GM10248 (cell line): ENCODE results near the gene CDCA5.
A peak's percentile ranks its signal among the peaks of the same experiment; 100 is the strongest.

Source experiments
- CTCF ChIA-PET: fragments of 300-600 bp; sonication (Branson Sonifier 250); formaldehyde crosslinking; extraction: SDS; loops from one replicate; lab custom pipeline; 2021; ENCODE audit warnings: antibody characterized with exemption; lab: Yijun Ruan, JAX
- POLR2A ChIA-PET: fragments of 350-650 bp; sonication (Branson Sonifier 250); formaldehyde crosslinking; extraction: SDS; loops from one replicate; lab custom pipeline; 2020; ENCODE audit warnings: antibody characterized with exemption; lab: Yijun Ruan, JAX
- DNase-seq: peaks from one replicate; pipeline ENCODE4 v3.0.0; 2012; ENCODE audit errors: extremely low spot score
- CTCF ChIP-seq: IDR thresholded peaks from 2 replicates; pipeline ENCODE4 v1.5.1; 2012; ENCODE audit warnings: mild to moderate bottlenecking, low read depth; ENCODE audit errors: extremely low read depth, missing control alignments, control extremely low read depth

The CDCA5 gene

GRCh38 chr11:65040847-65041622 is 42.8 kb downstream of the CDCA5 start, which contains the start of gene SAC3D1:
TSS of gene SAC3D1 (plus strand) at chr11:65041210. CDS start at chr11:65041293, 83 bp downstream.
- ChIA-PET POLR2A (no interaction called here), CTCF (interaction anchor here (0.8 to 7.3 kb wide), 9 partner anchors 9 to 292 kb away, joined by 3 to 46 read pairs (median 4); partner anchors contain the start of genes ARL2, CDCA5, DPF2 and TM7SF2)
- DNase-seq: peak; percentile 96
- no peak for TF ChIP-seq CTCF

GRCh38 chr11:65040520-65040846 is 43.4 kb downstream of the CDCA5 start:
- CTCF ChIA-PET: interaction anchor here (0.8 to 7.3 kb wide), 6 partner anchors 8 to 235 kb away, joined by 3 to 46 read pairs (median 7); partner anchors contain the start of genes ARL2, TM7SF2 and ZNHIT2
- no peak for TF ChIP-seq CTCF
- POLR2A ChIA-PET: no interaction called here
- DNase-seq: no peak

DNA sequence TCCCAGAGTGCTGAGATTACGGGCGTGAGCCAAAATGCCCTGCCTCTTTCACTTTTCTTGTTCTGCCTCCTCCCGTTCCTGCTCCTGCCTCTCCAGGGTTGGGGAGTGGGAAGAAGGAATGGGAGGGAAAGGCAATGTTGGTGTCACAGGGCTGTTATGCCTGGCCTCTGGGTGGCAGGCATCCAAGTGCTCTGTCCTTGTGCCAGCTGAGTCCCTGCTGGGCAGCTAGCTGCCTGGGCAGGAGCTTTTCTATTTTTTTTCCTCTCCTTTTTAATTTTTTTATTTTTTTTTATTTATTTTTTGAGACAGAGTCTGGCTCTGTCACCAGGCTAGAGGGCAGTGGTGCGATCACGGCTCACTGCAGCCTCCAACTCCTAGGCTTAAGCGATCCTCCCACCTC is 46.9 kb downstream of the CDCA5 start:
- CTCF ChIA-PET: interaction anchor here (0.8 to 7.3 kb wide), 3 partner anchors 8 to 23 kb away, joined by 3 to 46 read pairs (median 3); partner anchors contain the start of gene ARL2
- POLR2A ChIA-PET: no interaction called here
- no peak for DNase-seq
- no peak for TF ChIP-seq CTCF

DNA sequence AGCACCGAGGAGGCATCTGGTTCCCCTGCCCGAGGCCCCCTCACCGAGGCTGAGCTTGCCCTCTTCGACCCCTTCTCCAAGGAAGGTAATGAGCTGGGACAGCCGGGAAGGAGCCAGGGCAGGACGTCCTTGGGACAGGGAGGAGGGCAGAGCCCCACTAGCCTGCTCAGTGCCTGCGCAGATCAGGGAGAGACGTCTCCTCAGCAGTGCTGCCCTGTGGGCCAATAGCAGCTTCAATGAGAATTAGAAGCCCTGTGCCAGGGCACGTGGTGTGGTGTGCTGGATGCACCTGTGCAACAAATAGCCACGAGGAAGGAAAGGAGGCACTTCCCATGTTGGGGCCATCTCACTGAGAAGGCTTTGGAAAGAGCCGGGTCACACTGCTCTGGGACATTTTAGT is 48.3 kb downstream of the CDCA5 start:
- TF ChIP-seq CTCF: no peak
- ChIA-PET CTCF (no interaction called here), POLR2A (no interaction called here)
- DNase-seq: no peak

GRCh38 chr11:65034423-65034822 is 49.4 kb downstream of the CDCA5 start:
- no peak for DNase-seq
- POLR2A ChIA-PET: no interaction called here
- no peak for TF ChIP-seq CTCF
- CTCF ChIA-PET: interaction anchor here (0.9 to 1.4 kb wide), 2 partner anchors 16 to 20 kb away, joined by 3 to 4 read pairs; partner anchors contain the start of gene ARL2

GRCh38 chr11:65032216-65032615 is 51.6 kb downstream of the CDCA5 start:
- ChIA-PET CTCF (interaction anchor here (1.3 to 1.7 kb wide), 3 partner anchors 9 to 80 kb away, joined by 3 to 5 read pairs (median 4); partner anchors contain the start of genes ARL2 and SAC3D1), POLR2A (no interaction called here)
- DNase-seq: no peak
- no peak for TF ChIP-seq CTCF
